Stimulated activated CD8-positive, alpha-beta memory T cell treated with anti-CD3 and anti-CD28 coated beads, Interleukin-7, amount 100 ng/mL, for 48 hours (primary cell): Measurements from ENCODE around the gene TRAF1.
A peak's percentile ranks its signal among the peaks of the same experiment; 100 is the strongest.

Experiments
- DNase-seq, 2 donors: peaks; one replicate each; pipeline ENCODE4 v3.0.0-alpha.2; 2020; ENCODE audit warnings: low read depth in 1 of 2; ENCODE audit errors: extremely low read depth in 1 of 2

Gene TRAF1

GRCh38 chr9:120872791-120873502, 53.6 kb downstream of the TRAF1 start:
- no peak for DNase-seq

GRCh38 chr9:120870206-120870605, 56.4 kb downstream of the TRAF1 start:
- DNase-seq, result no peak

- DNase-seq, result no peak
Measured at GRCh38 chr9:120869726-120870125, 56.9 kb downstream of the TRAF1 start.

GRCh38 chr9:120869360-120869687, 57.3 kb downstream of the TRAF1 start:
- DNase-seq, result no peak

DNA sequence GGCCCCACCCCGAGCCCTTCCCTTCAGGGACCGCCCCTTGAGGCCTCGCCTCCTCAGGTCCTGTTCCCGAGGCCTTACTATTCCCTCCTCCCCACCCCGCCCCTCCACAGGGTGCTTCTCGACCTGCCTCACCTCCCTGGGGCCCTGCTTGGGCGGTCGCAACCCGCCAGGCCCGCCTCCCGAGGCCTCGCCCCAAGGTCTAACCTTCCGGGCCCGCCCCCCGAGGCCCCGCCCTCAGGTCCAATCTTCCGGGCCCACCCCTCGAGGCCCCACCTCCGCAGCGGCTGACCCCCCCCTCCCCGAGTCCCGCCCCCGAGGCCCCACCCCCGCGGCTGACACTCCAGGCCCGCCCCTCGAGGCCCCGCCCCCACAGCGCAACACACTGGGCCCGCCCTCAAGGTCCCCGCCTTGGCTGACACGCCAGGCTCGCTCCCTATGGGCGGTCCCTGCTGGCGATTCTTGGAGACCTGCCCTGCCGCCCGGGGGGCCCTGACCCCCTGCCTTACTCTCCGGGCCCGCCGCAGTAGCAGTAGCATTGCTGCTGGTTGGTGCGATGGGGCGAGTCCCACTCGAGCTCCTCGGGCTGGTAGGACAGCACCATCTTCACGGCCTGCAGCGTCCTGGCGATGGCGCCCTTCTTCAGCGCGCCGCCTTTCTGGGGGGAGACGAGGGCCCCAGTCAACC, 57.8 kb downstream of the TRAF1 start:
- DNase-seq, result peak; percentile 95 to 97

DNA sequence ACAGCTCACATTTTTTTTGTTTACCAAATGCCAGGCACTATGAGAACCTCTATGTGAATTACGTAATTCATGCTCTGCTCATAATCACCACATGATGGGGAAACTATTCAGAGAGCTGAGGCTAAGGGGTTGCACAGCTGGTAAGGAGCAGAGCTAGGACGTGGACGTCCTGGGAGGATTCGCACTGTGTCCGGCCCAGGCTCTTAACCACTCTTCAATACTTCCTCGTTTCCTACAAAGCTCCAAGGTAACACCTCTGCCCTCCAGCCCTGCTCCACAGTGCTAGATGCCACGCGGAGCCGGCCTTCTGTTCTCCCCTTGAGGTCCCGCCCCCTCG, 58.3 kb downstream of the TRAF1 start:
- no peak for DNase-seq

- DNase-seq, result no peak
Measured at GRCh38 chr9:120867676-120868338, 58.8 kb downstream of the TRAF1 start.

DNA sequence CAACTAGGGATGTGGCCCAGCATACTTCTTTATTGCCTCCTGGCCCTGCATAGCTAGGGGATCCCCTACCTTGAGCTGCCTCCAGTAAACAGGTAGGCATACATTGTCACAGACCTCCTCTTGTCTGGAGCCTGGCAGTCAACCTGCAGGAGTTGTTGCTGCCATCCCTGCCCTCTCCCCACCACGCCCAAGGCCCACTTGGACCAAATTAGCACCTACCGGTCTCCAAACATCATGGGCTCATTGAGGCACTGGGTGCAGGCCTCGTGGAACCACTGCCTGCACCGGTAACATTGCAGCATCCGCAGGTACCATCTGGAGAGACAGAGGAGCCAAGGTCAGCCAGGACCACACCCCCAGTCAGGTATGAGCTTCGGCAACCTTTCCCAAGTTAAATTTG, 59.9 kb downstream of the TRAF1 start:
- DNase-seq, result no peak

GRCh38 chr9:120865809-120866208, 60.8 kb downstream of the TRAF1 start:
- no peak for DNase-seq

GRCh38 chr9:120865176-120865575, 61.4 kb downstream of the TRAF1 start:
- DNase-seq, result no peak

DNA sequence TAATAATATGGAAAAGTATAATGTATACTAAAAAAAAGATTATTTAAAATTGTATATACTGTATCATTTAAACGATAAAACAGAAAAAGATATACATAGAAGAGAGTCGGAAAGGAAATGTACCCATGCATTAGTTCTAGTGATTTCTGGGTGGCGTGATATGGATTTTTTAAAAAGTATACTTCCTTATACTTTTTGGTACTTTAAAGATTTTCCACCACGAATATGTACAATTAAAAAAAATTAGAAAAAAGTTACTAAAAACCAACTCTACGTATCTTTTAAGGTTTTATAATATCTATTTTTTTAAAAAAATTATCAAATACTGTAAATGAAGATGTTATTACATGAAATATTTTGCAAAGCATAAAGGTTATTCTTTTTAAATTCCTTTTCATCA, 61.9 kb downstream of the TRAF1 start:
- no peak for DNase-seq

DNA sequence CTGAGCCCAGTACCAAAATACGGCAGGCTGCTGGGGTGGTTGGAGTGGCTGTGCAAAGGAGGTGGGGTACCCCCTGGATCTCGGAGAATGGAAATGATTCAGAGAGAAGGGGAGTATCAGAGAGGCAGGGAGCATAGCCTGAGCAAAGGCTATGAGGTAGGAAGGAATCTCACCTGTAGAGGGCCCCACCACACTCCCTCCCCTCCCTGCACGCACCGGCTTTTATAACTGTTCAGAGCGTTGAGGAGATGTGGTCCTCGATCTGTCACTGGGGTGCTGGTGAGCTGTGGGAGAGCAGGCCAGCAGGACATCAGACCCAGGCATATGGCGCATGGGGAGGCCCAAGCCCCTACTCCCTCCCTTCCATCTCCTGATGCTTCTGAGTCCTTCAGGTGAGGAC, 62.8 kb downstream of the TRAF1 start:
- no peak for DNase-seq

GRCh38 chr9:120862452-120862851, 64.1 kb downstream of the TRAF1 start:
- no peak for DNase-seq

- DNase-seq, result no peak
Measured at GRCh38 chr9:120861935-120862334, 64.7 kb downstream of the TRAF1 start.

- no peak for DNase-seq
Measured at GRCh38 chr9:120860083-120860482, 66.5 kb downstream of the TRAF1 start.

DNA sequence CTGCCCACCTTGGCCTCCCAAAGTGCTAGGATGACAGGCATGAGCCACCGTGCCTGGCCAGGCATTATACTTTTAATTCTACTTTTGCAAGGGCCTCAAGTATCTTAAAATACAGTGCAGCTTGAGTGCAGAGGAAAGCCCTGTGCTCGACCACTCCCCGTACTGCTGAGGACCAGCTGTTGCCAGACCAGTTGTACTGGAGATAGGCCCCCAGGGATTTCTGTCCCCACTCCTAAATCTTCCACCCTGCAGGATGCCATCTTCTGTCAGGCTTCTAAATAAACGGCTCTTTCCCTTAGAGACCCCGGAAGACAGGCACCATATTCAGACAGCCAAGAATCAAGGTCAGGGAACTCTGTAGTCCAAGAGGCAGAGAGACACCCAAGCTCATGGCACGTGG, 67.2 kb downstream of the TRAF1 start:
- no peak for DNase-seq

GRCh38 chr9:120857902-120858301, 68.7 kb downstream of the TRAF1 start:
- no peak for DNase-seq

DNA sequence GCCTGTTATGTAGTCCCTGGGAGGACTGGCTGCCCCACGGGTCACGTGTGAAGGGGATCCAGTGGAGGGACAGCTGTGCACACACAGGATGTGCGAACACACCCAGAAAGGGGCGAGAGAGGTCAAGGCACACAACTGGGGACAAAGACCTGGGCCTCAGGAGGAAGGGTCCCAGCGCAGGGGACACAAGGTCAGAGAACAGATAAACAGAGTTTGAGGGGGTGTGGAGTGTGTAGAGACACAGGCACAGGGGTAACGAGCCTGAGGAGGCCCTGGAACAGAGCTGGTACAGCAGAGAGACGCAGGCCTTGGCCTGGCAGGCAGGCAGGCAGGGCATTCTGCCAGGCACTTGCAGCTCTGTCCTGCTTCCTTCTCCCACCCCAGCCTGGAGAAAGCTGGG, 69.1 kb downstream of the TRAF1 start:
- no peak for DNase-seq

- no peak for DNase-seq
Measured at GRCh38 chr9:120856700-120857099, 69.9 kb downstream of the TRAF1 start.

GRCh38 chr9:120855827-120856670, 70.5 kb downstream of the TRAF1 start:
- DNase-seq, result no peak

- DNase-seq, result no peak
Measured at GRCh38 chr9:120854596-120855327, 71.8 kb downstream of the TRAF1 start.
